ENCODE results near the gene OR4D2. TPM values are rescaled to one million over a fixed set of nuclear protein-coding genes. Genes with fewer than 3 reads are reported as not detected.

Gene OR4D2
- polyA plus RNA-seq, 1 donor from 2014 or later = not detected

GRCh38 chr17:58217766-58218165 is 51.0 kb downstream of the OR4D2 start:
- H3K4me2 ChIP-seq (ENCODE audit: low read length) = no peak overlapping the region
- TF ChIP-seq TAF1 (IDR thresholded peaks at IDR 0.05; ENCODE audit: low read depth) (no peak), POLR2AphosphoS5 (IDR thresholded peaks at IDR 0.05) (no peak)
- H3K27me3 ChIP-seq (ENCODE audit: insufficient read depth, low read depth, low read length) = no peaks in the 10 kb centered on the region
- H2AFZ ChIP-seq (ENCODE audit: low read depth, low read length) = no peak overlapping the region
- H3K4me3 ChIP-seq (ENCODE audit: low read length) = no peak overlapping the region
- H3K9me2 ChIP-seq (ENCODE audit: insufficient read depth, low read length) = no peaks in the 10 kb centered on the region
- H3K79me2 ChIP-seq (replicated peaks; ENCODE audit: insufficient read depth, low read length) = no peaks in the 10 kb centered on the region
- H3K9me3 ChIP-seq (ENCODE audit: low read length) = no peaks in the 10 kb centered on the region
- no peak overlapping the region for H3K9ac ChIP-seq (ENCODE audit: low read length)
- no peak overlapping the region for H3K27ac ChIP-seq (ENCODE audit: low read length)
- H3K36me3 ChIP-seq (ENCODE audit: insufficient read depth, low read length) = no peaks in the 10 kb centered on the region
- no peaks in the 10 kb centered on the region for H4K20me1 ChIP-seq (ENCODE audit: insufficient read depth)
- no peaks in the 10 kb centered on the region for H3F3A ChIP-seq (ENCODE audit: insufficient read depth, low read length, poor library complexity, severe bottlenecking)

GRCh38 chr17:58219007-58219788 is 52.4 kb downstream of the OR4D2 start, which contains the start of gene MKS1:
TSS of gene MKS1 (minus strand) at chr17:58219255. CDS start at chr17:58219230, 25 bp downstream.
- Histone ChIP-seq H3F3A (ENCODE audit: insufficient read depth, low read length, poor library complexity, severe bottlenecking) (no peaks in the 10 kb centered on the region), H3K9ac (ENCODE audit: low read length) (peak within 1 kb of the TSS; percentile 78), H2AFZ (ENCODE audit: low read depth, low read length) (peak within 1 kb of the TSS; percentile 84), H3K4me3 (ENCODE audit: low read length) (peak within 1 kb of the TSS; percentile 72), H3K9me3 (ENCODE audit: low read length) (no peaks in the 10 kb centered on the region), H3K27me3 (ENCODE audit: insufficient read depth, low read depth, low read length) (no peaks in the 10 kb centered on the region), H4K20me1 (ENCODE audit: insufficient read depth) (no peaks in the 10 kb centered on the region), H3K9me2 (ENCODE audit: insufficient read depth, low read length) (no peaks in the 10 kb centered on the region), H3K27ac (ENCODE audit: low read length) (peak within 1 kb of the TSS; percentile 76), H3K4me2 (ENCODE audit: low read length) (peak within 1 kb of the TSS; percentile 97), H3K36me3 (ENCODE audit: insufficient read depth, low read length) (no peaks in the 10 kb centered on the region), H3K79me2 (replicated peaks; ENCODE audit: insufficient read depth, low read length) (no peaks in the 10 kb centered on the region)
- TF ChIP-seq CTCF (IDR thresholded peaks at IDR 0.05; ENCODE audit: poor library complexity, severe bottlenecking) = peak; percentile 93
- peak; percentile 64 for TF ChIP-seq EP300 (conservative IDR thresholded peaks at IDR 0.05; ENCODE audit: poor library complexity, severe bottlenecking)
- peak; percentile 94 for TF ChIP-seq POLR2AphosphoS5 (IDR thresholded peaks at IDR 0.05)
- no peak for TF ChIP-seq EZH2 (IDR thresholded peaks at IDR 0.05; ENCODE audit: borderline replicate concordance, insufficient read depth, low read length, poor library complexity, severe bottlenecking)
- peak; percentile 81 for TF ChIP-seq REST (IDR thresholded peaks at IDR 0.05; ENCODE audit: borderline replicate concordance)
- TF ChIP-seq SMC3 (conservative IDR thresholded peaks at IDR 0.05; ENCODE audit: poor library complexity) = peak; percentile 59
- TF ChIP-seq MXI1 (conservative IDR thresholded peaks at IDR 0.05; ENCODE audit: poor library complexity, severe bottlenecking) = peak; percentile 90
- TF ChIP-seq TAF1 (IDR thresholded peaks at IDR 0.05; ENCODE audit: low read depth) = peak; percentile 88
- TF ChIP-seq RAD21 (conservative IDR thresholded peaks at IDR 0.05) = peak; percentile 59

Data from neural cell (in vitro differentiated cells).